K562 (cell line): Measurements from ENCODE around the gene ASGR2. TPM values are rescaled to one million over a fixed set of nuclear protein-coding genes. Genes with fewer than 3 reads are reported as not detected.
A peak's percentile ranks its signal among the peaks of the same experiment; 100 is the strongest.

ENCODE experiments used
- ATAC-seq: fragments of 200-7000 bp; cut with Tn5 transposase; 3 replicates; pipeline ENCODE4 v1.9.1; 2020; ENCODE audit warnings: moderate library complexity
- Bru-seq: library from RNA; stranded (reverse); fragments of 400-500 nt; gene quantifications from one replicate; lab custom pipeline; 2021; lab: Mats Ljungman, UMichigan
- BruChase-seq, 2 experiments: library from RNA; stranded (reverse); fragments of 400-500 nt; gene quantifications; one replicate each; lab custom pipeline; 2021; lab: Mats Ljungman, UMichigan
- BruUV-seq: library from RNA; stranded (reverse); fragments of 400-500 nt; replicated peaks from 2 replicates; lab custom pipeline; 2021; lab: Mats Ljungman, UMichigan
- CTCF ChIA-PET: fragments of 300-600 bp; formaldehyde crosslinking; extraction: SDS; loops from one replicate; lab custom pipeline; 2021; ENCODE audit warnings: low intra/inter-chr PET ratio; lab: Yijun Ruan, JAX
- POLR2A ChIA-PET: fragments of 300-600, 350-650 bp; sonication (Branson Sonifier 250); formaldehyde crosslinking; extraction: SDS; loops from one replicate; lab custom pipeline; 2021; ENCODE audit warnings: antibody characterized with exemption, inconsistent platforms; lab: Yijun Ruan, JAX
- DNase-seq, 4 experiments: peaks; one replicate each; pipeline versions ENCODE4 v3.0.0 to v3.0.0-alpha.2; 2011 to 2018; ENCODE audit warnings: low spot score in 3 of 4, mixed read lengths in 3 of 4; ENCODE audit errors: extremely low read depth in 1 of 4
- FAIRE-seq: peaks from 2 replicates; lab custom pipeline; 2011; peaks lifted over from hg19 to GRCh38; lab: Jason Lieb, UNC
- H2AFZ ChIP-seq: 2 replicates; pipeline ENCODE4 v1.6.0; 2011; ENCODE audit warnings: low read depth, low read length, control low read depth, inconsistent platforms
- H3K27ac ChIP-seq: fragments of 200-600 bp; 3 replicates; pipeline ENCODE4 v1.8.0; 2011; ENCODE audit warnings: low read depth, mild to moderate bottlenecking, control low read depth, inconsistent platforms, low read length, moderate library complexity, mixed read lengths; ENCODE audit errors: extremely low read depth
- H3K27me3 ChIP-seq, 2 experiments: fragments of 300-600 bp in 1 of 2; 2 replicates in 1 of 2; 3 replicates in 1 of 2; pipeline versions ENCODE4 v1.6.0 to v1.8.0; 2011; ENCODE audit warnings: inconsistent platforms in 2 of 2, low read length in 2 of 2, mild to moderate bottlenecking in 1 of 2, mixed read lengths in 1 of 2, moderate library complexity in 1 of 2; ENCODE audit not compliant: control insufficient read depth in 2 of 2, insufficient read depth in 2 of 2
- H3K36me3 ChIP-seq: fragments of 300-600 bp; 3 replicates; pipeline ENCODE4 v1.8.0; 2011; ENCODE audit warnings: mild to moderate bottlenecking, low read length, inconsistent platforms; ENCODE audit not compliant: control insufficient read depth, insufficient read depth
- H3K4me1 ChIP-seq, 2 experiments: fragments of 200-600 bp in 1 of 2; replicated peaks in 1 of 2; 2 replicates in 1 of 2; 3 replicates in 1 of 2; pipeline versions ENCODE4 v1.5.1 to v1.8.0; 2011; ENCODE audit warnings: inconsistent platforms in 2 of 2, low read length in 2 of 2, mild to moderate bottlenecking in 1 of 2, mixed read lengths in 1 of 2, moderate library complexity in 1 of 2; ENCODE audit not compliant: control insufficient read depth in 2 of 2, insufficient read depth in 2 of 2
- H3K4me2 ChIP-seq: 2 replicates; pipeline ENCODE4 v1.6.1; 2011; ENCODE audit warnings: low read length, control low read depth, inconsistent platforms, mixed read lengths; ENCODE audit not compliant: insufficient read depth
- H3K4me3 ChIP-seq: fragments of 200-600 bp; sonication (generic), shearing (Covaris generic); 2 replicates; pipeline ENCODE4 v1.5.1; 2016; ENCODE audit warnings: control low read depth, inconsistent platforms
- H3K79me2 ChIP-seq: fragments of 200-600 bp; 3 replicates; pipeline ENCODE4 v1.8.0; 2011; ENCODE audit warnings: low read length, inconsistent platforms; ENCODE audit not compliant: control insufficient read depth, insufficient read depth
- H3K9ac ChIP-seq, 2 experiments: 2 replicates each; pipeline versions ENCODE4 v1.6.0 to v1.6.1; 2011; ENCODE audit warnings: low read depth in 2 of 2, low read length in 2 of 2, control low read depth in 1 of 2, inconsistent platforms in 1 of 2, mild to moderate bottlenecking in 1 of 2, mixed read lengths in 1 of 2; ENCODE audit not compliant: insufficient read depth in 1 of 2
- H3K9me1 ChIP-seq: one replicate; pipeline ENCODE4 v1.6.0; 2011; ENCODE audit warnings: inconsistent platforms, mild to moderate bottlenecking, low read length, moderate library complexity; ENCODE audit not compliant: control insufficient read depth, insufficient read depth
- H3K9me3 ChIP-seq: replicated peaks from 2 replicates; pipeline ENCODE4 v1.5.1; 2011; ENCODE audit warnings: low read depth, low read length, inconsistent platforms; ENCODE audit not compliant: control insufficient read depth, insufficient read depth
- H4K20me1 ChIP-seq: replicated peaks from 2 replicates; pipeline ENCODE4 v1.6.1; 2011; ENCODE audit warnings: low read length, inconsistent platforms, mixed read lengths; ENCODE audit not compliant: control insufficient read depth, insufficient read depth
- CBX3 ChIP-seq, 2 experiments: IDR thresholded peaks; 1 replicate in 1 of 2; 2 replicates in 1 of 2; pipeline ENCODE4 v1.6.1; 2012; ENCODE audit warnings: inconsistent platforms in 2 of 2, low read length in 2 of 2, borderline replicate concordance in 1 of 2, control low read depth in 1 of 2
- FOXK1 ChIP-seq: sonication (generic); formaldehyde crosslinking; IDR thresholded peaks from 2 replicates; pipeline ENCODE4 v1.8.0; 2022; ENCODE audit warnings: missing genetic modification reagents, mild to moderate bottlenecking, borderline replicate concordance
- TBP ChIP-seq: optimal IDR thresholded peaks from 2 replicates; pipeline ENCODE3; 2011; ENCODE audit warnings: low read depth, low read length, improper control_type of control experiment
- ZBTB11 ChIP-seq, 3 experiments: fragments of 200-800 bp in 1 of 3; fragments of 250-450 bp in 1 of 3; fragments of 450-650 bp in 1 of 3; sonication (Bioruptor Pico) in 1 of 3; sonication (Bioruptor generic) in 1 of 3; formaldehyde crosslinking in 1 of 3; IDR thresholded peaks; 2 replicates each; pipeline versions ENCODE4 v1.6.1 to v1.8.0; 2016 to 2022; ENCODE audit warnings: mild to moderate bottlenecking in 2 of 3, missing genetic modification characterization in 2 of 3, missing compliant biosample characterization in 1 of 3, moderate library complexity in 1 of 3
- ZBTB7A ChIP-seq: IDR thresholded peaks from 2 replicates; pipeline ENCODE4 v1.6.1; 2011; ENCODE audit warnings: low read depth, mild to moderate bottlenecking, low read length, moderate library complexity, borderline replicate concordance; ENCODE audit not compliant: control insufficient read depth
- ZKSCAN8 ChIP-seq: fragments of 200-800 bp; sonication (Bioruptor generic); IDR thresholded peaks from 2 replicates; pipeline ENCODE4 v1.6.1; 2016; ENCODE audit warnings: missing genetic modification characterization, missing compliant biosample characterization
- ZMIZ1 ChIP-seq, 2 experiments: fragments of 150-350 bp in 1 of 2; IDR thresholded peaks; 2 replicates each; pipeline ENCODE4 v1.6.1; 2012 to 2016; ENCODE audit warnings: low read depth in 2 of 2, low read length in 2 of 2, mild to moderate bottlenecking in 1 of 2, moderate library complexity in 1 of 2
- ZNF717 ChIP-seq: fragments of 250-450 bp; sonication (Bioruptor Pico); IDR thresholded peaks from 2 replicates; pipeline ENCODE4 v1.5.0; 2021
- WGBS: fragments of 100-300 bp; shearing (Covaris generic); methylation state at CpG from one replicate; pipeline ENCODE4 v1.1.6; 2016; ENCODE audit warnings: low coverage, mixed read lengths; ENCODE audit not compliant: insufficient coverage; ENCODE audit errors: missing lambda C conversion rate; 5-methylcytosine and 5-hydroxymethylcytosine counted together
- in situ Hi-C: fragments of 300-500 bp; cut with MboI; formaldehyde crosslinking; loops from 4 replicates; pipeline ENCODE4 v1.15.0; 2018; ENCODE audit warnings: inconsistent platforms, mixed read lengths
- intact Hi-C: fragments of 100-400 bp; cut with micrococcal nuclease; formaldehyde crosslinking; loops from 2 replicates; pipeline ENCODE4 v1.14.2; 2022
- long read RNA-seq, 3 experiments: library from polyadenylated mRNA in 2 of 3; library from RNA in 1 of 3; unstranded in 2 of 3; stranded (forward) in 1 of 3; transcript quantifications; one replicate each; pipeline ENCODE4 v2.0.0, GENCODE V29; 2019 to 2022
- polyA minus RNA-seq, 3 experiments: library from RNA; depleted of rRNA, polyadenylated mRNA; stranded (reverse); fragments of >200 nt; gene quantifications; 2 replicates each; pipeline ENCODE4 v1.2.3, GENCODE V29; 2011
- polyA plus RNA-seq, 8 experiments: library from polyadenylated mRNA; depleted of rRNA in 4 of 8; stranded (reverse) in 5 of 8; unstranded in 3 of 8; fragments of >200 nt; fragmentation: Nextera tagmentation in 2 of 8; fragmentation: Illumina TruSeq in 1 of 8; extraction: Ambion mirVana in 2 of 8; extraction: Trizol in 1 of 8; gene quantifications; 2 replicates each; pipeline versions ENCODE4 v1.2.1 to v1.2.3, GENCODE V29; 2011 to 2014; ENCODE audit warnings: inconsistent platforms in 1 of 8, missing spikeins in 1 of 8
- total RNA-seq, 7 experiments: library from RNA; depleted of rRNA in 6 of 7; stranded (reverse); fragments of >200 nt in 6 of 7; fragmentation: Illumina TruSeq in 2 of 7; extraction: Trizol in 2 of 7; gene quantifications; 2 replicates each; pipeline versions ENCODE4 v1.2.1 to v1.2.3, GENCODE V29; 2011 to 2021; ENCODE audit warnings: low replicate concordance in 1 of 7

The ASGR2 gene
- not detected in 2 replicates for total RNA-seq (2011; cell fraction: chromatin; rRNA removed; ENCODE audit: low replicate concordance)
- not detected in 2 replicates for total RNA-seq (2011; cell fraction: nucleolus; rRNA removed)
- total RNA-seq (2011; cell fraction: nucleoplasm; rRNA removed): not detected in 2 replicates
- not detected in 2 replicates for total RNA-seq (2014; rRNA removed)
- total RNA-seq (2014; rRNA removed; fragmentation: Illumina TruSeq; extraction: Trizol): not detected in 2 replicates
- not detected in 2 replicates for total RNA-seq (2015; rRNA removed; fragmentation: Illumina TruSeq; extraction: Trizol)
- 0.29 TPM in 1 of 2 replicates, not detected in the other for total RNA-seq (2021)
- not detected in 2 replicates for polyA plus RNA-seq (2011; rRNA removed)
- polyA plus RNA-seq (2011; cell fraction: cytosol; rRNA removed): 0.04 TPM in 1 of 2 replicates, not detected in the other
- polyA plus RNA-seq (2011; cell fraction: nucleus; rRNA removed): 0.21 TPM in 1 of 2 replicates, not detected in the other
- not detected in 2 replicates for polyA plus RNA-seq (2012)
- not detected in 2 replicates for polyA plus RNA-seq (2014; fragmentation: Illumina TruSeq; extraction: Trizol)
- not detected for polyA plus RNA-seq (2014; fragmentation: Nextera tagmentation; extraction: Ambion mirVana)
- not detected in 2 replicates for polyA plus RNA-seq (2014; rRNA removed)
- polyA minus RNA-seq (2011; rRNA and poly(A)+ RNA removed): not detected in 2 replicates
- not detected in 2 replicates for polyA minus RNA-seq (2011; cell fraction: cytosol; rRNA and poly(A)+ RNA removed)
- not detected in 2 replicates for polyA minus RNA-seq (2011; cell fraction: nucleus; rRNA and poly(A)+ RNA removed)
- Bru-seq, nascent RNA: not detected
- BruChase-seq, experiment 1, labeled RNA remaining after a 2-hour chase: not detected
- percentile 11 among the genes with signal in this experiment for BruChase-seq, experiment 2, labeled RNA remaining after a 6-hour chase
- long read RNA-seq, experiment 1: 0 reads
- long read RNA-seq, experiment 2: 0 reads
- long read RNA-seq, experiment 3: 0 reads

- DNase-seq (no peak), ATAC-seq (no peak), FAIRE-seq (no peak)
- H3K79me2 ChIP-seq: no peaks in the 10 kb centered on the region
- no peaks in the 10 kb centered on the region for H3K9me1 ChIP-seq
- H3K9ac ChIP-seq: no peak within 1 kb of the TSS
- H3K27ac ChIP-seq: no peak within 1 kb of the TSS; the same call in 2 of the 3 replicates
- WGBS: 3% methylated on average over 4 of the region's 14 CpGs
- intact Hi-C loops (no loop called here), in situ Hi-C loops (no loop called here)
- no peaks in the 10 kb centered on the region for H4K20me1 ChIP-seq
- peaks cover 8 to 33% of the 10 kb centered on the region in 2 experiments for H3K27me3 ChIP-seq
- ChIA-PET CTCF (no interaction called here), POLR2A (no interaction called here)
- no peak within 1 kb of the TSS for H3K4me3 ChIP-seq
- no TSS peak for BruUV-seq
- H3K4me2 ChIP-seq: no peak within 1 kb of the TSS
- no peaks in the 10 kb centered on the region for H3K36me3 ChIP-seq
- no peaks in the 10 kb centered on the region for H3K9me3 ChIP-seq
- no peaks in the 10 kb centered on the region; a peak in 1 of 5 replicates for H3K4me1 ChIP-seq
- no peak within 1 kb of the TSS for H2AFZ ChIP-seq
- TF ChIP-seq ZBTB7A (no peak), ZMIZ1 (IDR thresholded peaks at IDR 0.05; ENCODE audit: low read depth in 2 of 2, low read length in 2 of 2) (no peak), ZNF717 (CRISPR knock-in tag) (no peak), CBX3 (IDR thresholded peaks at IDR 0.05; ENCODE audit: borderline replicate concordance in 1 of 2, low read length in 2 of 2) (no peak), TBP (no peak), ZBTB11 (CRISPR knock-in tag; IDR thresholded peaks at IDR 0.05) (no peak), ZKSCAN8 (CRISPR knock-in tag) (no peak), FOXK1 (no peak)
Observed at GRCh38 chr17:7114241-7114874, at the start of gene ASGR2. ASGR2 (minus strand) TSS chr17:7114822; CDS start chr17:7114240, 582 bp downstream.
